ENCODE results near the gene FAM236A. TPM values are rescaled to one million over a fixed set of nuclear protein-coding genes. Genes with fewer than 3 reads are reported as not detected.
"Not testable (repeated sequence)": the region's sequence is repeated elsewhere in the genome, so short reads cannot be mapped to it uniquely, and the experiment has no call there.

FAM236A gene
- total RNA-seq, result not detected in 2 replicates

- DNase-seq, result not testable (repeated sequence)
Observed at GRCh38 chrX:72937906-72938305, at the start of gene FAM236A. FAM236A (plus strand) TSS chrX:72938206; CDS start chrX:72938263, 57 bp downstream.

GRCh38 chrX:72889740-72890139 is 48.3 kb upstream of the FAM236A start:
- not testable (repeated sequence) for DNase-seq

- DNase-seq, result not testable (repeated sequence)
Observed at GRCh38 chrX:72912315-72912714, 25.7 kb upstream of the FAM236A start, which contains the start of gene FAM236C. FAM236C (plus strand) TSS chrX:72912615; CDS start chrX:72912715, 100 bp downstream.

- DNase-seq, result not testable (repeated sequence)
Observed at GRCh38 chrX:72916096-72916495, 21.9 kb upstream of the FAM236A start.

- not testable (repeated sequence) for DNase-seq
Observed at GRCh38 chrX:72932283-72932682, 5.7 kb upstream of the FAM236A start.

GRCh38 chrX:72936455-72936854 is 1.6 kb upstream of the FAM236A start:
- DNase-seq, result not testable (repeated sequence)

GRCh38 chrX:72936882-72937455 is 1.0 kb upstream of the FAM236A start:
- DNase-seq, result not testable (repeated sequence)

GRCh38 chrX:72942272-72942671 is 4.3 kb downstream of the FAM236A start:
- DNase-seq, result not testable (repeated sequence)

GRCh38 chrX:72943035-72943818 is 5.2 kb downstream of the FAM236A start:
- DNase-seq, result not testable (repeated sequence)

GRCh38 chrX:72943819-72944169 is 5.8 kb downstream of the FAM236A start, which contains the start of gene DMRTC1:
DMRTC1 (minus strand) TSS chrX:72943837; CDS start chrX:72875694, 68,143 bp downstream.
- DNase-seq, result not testable (repeated sequence)

- DNase-seq, result not testable (repeated sequence)
Observed at GRCh38 chrX:72959971-72960370, 22.0 kb downstream of the FAM236A start.

- DNase-seq, result not testable (repeated sequence)
Observed at GRCh38 chrX:72971859-72972258, 33.9 kb downstream of the FAM236A start.

- DNase-seq, result not testable (repeated sequence)
Observed at GRCh38 chrX:72974885-72975284, 36.9 kb downstream of the FAM236A start.

GRCh38 chrX:72980894-72981469 is 43.0 kb downstream of the FAM236A start:
- DNase-seq, result not testable (repeated sequence)

Other genes starting within 250 kb of the FAM236A start
- 9.7 and 11.4 TPM in 2 replicates for gene PHKA1, start 223.9 kb upstream of the FAM236A start, total RNA-seq
- gene DMRTC1B, start 161.3 kb upstream of the FAM236A start, total RNA-seq, result not detected in 2 replicates
- not detected in 2 replicates for gene FAM236B, start 155.5 kb upstream of the FAM236A start, total RNA-seq
- not detected in 2 replicates for gene FAM236D, start 130.0 kb upstream of the FAM236A start, total RNA-seq
- not detected in 2 replicates for gene FAM236C, start 25.6 kb upstream of the FAM236A start, total RNA-seq
- gene DMRTC1, start 5.6 kb downstream of the FAM236A start, total RNA-seq, result not detected in 2 replicates
- gene PABPC1L2B, start 64.7 kb downstream of the FAM236A start, total RNA-seq, result not detected in 2 replicates
- gene PABPC1L2A, start 141.3 kb downstream of the FAM236A start, total RNA-seq, result not detected in 2 replicates

Measured in dermis blood vessel endothelial cell (primary cell).